CD4-positive, alpha-beta T cell treated with Interleukin-10 for 1 hour (primary cell): ENCODE data around the gene MED26.
A peak's percentile ranks its signal among the peaks of the same experiment; 100 is the strongest.

Experiments used
- DNase-seq: peaks from one replicate; pipeline ENCODE4 v3.0.0-alpha.2; 2020

The MED26 gene

GRCh38 chr19:16532440-16533234 lies 95.4 kb downstream of the MED26 start:
- DNase-seq: no peak

DNA sequence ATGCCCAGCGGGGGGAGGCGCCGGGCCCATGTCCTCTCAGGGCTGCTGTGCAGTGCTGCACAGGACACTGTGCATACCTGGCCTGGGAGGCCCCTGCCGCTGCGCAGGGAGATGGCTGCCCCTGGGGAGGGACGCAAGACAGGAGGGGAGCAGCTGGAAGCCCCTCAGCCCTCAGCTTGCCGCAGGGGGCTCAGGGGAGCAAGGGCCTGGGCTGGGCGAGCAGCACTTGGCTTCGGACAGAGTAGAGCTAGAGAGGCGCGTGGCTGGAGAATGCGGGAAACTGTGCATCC lies 96.7 kb downstream of the MED26 start:
- no peak for DNase-seq

GRCh38 chr19:16530540-16531379 lies 97.2 kb downstream of the MED26 start:
- DNase-seq: no peak

GRCh38 chr19:16529466-16530144 lies 98.4 kb downstream of the MED26 start:
- DNase-seq: no peak

DNA sequence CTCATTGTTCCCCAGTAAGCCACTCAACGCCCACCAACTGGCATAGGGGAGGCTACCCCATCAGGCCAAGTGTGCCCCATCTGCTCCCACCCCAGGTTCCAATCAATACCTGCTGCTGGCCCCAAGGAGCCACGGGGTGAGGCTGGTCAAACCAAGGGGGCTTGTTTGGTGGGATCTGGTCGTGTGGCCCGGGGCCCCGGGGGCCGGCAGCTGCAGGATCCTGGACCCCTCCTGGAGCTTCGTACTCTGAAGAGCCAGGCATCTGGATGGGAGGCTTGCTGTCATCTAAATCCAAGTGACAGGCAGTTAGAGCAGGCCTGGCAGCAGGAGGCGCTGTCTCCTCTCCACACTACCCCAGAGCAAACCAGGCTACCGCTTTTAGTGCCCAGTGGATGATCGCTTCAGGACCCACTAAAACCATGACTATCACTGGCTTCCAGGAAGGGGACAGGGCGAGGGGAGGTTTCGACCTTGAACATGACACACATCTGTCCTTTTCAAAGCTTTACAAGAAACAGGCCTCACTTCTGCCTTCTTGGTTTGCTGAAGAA lies 100.0 kb downstream of the MED26 start:
- DNase-seq: peak; percentile 57

DNA sequence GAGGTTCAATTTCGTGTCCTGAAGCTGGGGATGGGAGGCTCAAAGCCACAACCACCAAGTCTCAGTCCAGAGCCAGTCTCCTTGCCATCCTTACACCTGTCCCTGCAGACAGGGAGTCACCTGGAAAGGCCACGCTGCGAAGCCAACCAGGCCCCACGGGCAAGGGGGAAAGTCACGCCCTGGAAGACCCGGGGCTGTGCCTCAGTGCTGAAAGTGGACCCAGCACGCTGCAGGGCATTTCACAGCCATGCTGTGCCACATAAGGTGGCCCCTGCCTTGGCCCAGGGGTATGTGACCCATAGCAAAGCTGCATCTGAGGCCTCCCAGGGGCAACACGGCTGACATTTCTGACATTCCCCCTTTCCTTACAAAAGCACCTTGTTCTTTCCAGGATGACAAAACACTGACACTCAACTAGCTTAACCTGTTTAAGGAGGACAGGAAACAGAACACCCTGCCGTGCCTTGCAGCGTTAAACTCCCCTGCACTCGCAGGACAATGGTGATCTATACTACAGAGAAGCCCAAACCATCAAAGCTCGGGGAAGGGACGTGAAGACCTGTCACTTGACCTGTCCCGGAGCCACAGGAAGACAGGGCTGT lies 100.6 kb downstream of the MED26 start:
- DNase-seq: no peak

DNA sequence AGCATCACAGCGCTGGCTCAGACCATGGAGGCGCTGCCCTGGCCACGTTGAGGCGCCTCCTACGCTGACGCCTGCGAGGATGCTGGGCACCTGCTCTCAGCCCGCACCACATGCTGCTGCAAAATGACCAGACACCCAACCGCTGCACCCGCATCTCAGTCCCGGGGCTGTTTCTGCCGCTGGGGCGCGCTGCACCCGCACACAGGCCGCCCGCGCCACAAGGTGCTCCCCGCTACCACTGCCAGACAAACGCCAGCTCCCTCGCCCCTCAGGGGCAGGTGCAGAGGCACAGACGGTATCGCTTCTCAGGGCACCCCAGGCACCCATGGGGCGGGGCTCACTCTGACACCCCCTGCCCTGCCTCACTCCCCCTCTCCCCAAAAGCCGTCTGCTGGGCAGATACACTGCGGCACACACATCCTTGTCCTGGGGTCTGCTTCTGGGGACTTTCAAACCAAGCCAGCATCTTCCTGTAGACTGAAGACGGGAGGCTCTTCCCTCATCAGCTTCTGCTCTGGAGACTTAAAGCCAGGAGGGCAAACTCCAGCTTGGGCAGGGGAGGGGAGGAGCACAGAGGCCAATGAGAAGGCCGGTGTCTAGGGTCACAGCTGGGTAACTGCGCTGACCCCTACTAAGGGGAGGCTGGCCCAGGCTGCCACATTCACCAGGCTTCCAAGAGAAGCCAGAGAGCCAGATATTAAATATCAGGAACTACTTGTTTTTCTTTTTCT lies 102.1 kb downstream of the MED26 start:
- no peak for DNase-seq

DNA sequence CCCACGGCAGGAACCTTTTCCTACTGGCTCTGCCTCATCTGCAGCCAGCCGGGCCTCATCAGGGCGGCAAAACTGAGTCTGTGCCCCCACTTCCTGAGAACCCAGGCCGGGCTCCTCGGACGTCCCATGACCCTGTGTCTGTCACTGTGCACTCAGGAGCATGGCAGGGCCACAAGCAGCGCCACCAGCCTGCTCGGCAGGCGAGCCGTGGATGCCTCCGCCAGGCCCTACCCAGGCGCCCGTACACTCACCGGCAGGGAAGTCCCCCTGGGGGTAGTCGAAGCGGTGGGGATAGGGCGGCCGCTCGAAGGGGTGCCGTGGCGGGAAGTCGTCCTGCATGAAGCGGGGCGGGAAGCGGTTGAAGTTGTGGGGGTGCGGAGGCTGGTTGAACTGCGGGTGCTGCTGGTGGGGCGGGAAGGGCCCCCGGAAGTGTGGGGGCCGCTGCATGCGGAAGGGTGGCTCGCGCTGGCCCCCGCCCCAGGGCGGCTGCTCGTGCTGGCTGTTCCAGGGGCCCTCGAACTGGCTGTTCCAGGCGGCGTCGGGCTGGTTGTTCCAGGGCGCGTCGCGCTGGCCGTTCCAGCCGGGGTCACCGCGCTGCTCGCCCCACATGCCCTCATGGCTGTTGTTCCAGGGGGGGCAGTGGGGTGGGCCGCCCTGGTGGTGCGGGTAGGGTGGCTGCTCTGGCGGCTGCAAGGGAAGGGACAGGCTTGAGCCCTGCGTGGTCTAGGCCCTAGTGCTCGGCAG lies 102.8 kb downstream of the MED26 start:
- no peak for DNase-seq
